CD4-positive, alpha-beta memory T cell (primary cell): ENCODE measurements around the gene GOLGA8T. TPM values are rescaled to one million over a fixed set of nuclear protein-coding genes. Genes with fewer than 3 reads are reported as not detected.
"Not testable (repeated sequence)": the region's sequence is repeated elsewhere in the genome, so short reads cannot be mapped to it uniquely, and the experiment has no call there.

Source experiments
- CTCF ChIA-PET: fragments of 350-600 bp; sonication (Branson Sonifier 250); formaldehyde crosslinking; loops from one replicate; lab custom pipeline; 2021; ENCODE audit warnings: inconsistent platforms; ENCODE audit not compliant: partially characterized antibody; lab: Charles Lee
- POLR2A ChIA-PET: fragments of 350-600 bp; sonication (Branson Sonifier 250); formaldehyde crosslinking; loops from one replicate; lab custom pipeline; 2021; ENCODE audit not compliant: partially characterized antibody; lab: Charles Lee
- DNase-seq, 5 donors: peaks; one replicate each; pipeline versions ENCODE4 v3.0.0 to v3.0.0-alpha.2; 2020 to 2022; ENCODE audit warnings: mixed read lengths in 1 of 5
- H3K27ac ChIP-seq: one replicate; pipeline ENCODE4 v1.7.0; 2013; ENCODE audit warnings: low read depth, low read length
- H3K27me3 ChIP-seq: 2 replicates; pipeline ENCODE4 v1.7.0; 2013; ENCODE audit warnings: mild to moderate bottlenecking, low read length, moderate library complexity; ENCODE audit not compliant: insufficient read depth
- H3K36me3 ChIP-seq: 2 replicates; pipeline ENCODE4 v1.7.0; 2013; ENCODE audit warnings: mild to moderate bottlenecking, low read length, moderate library complexity; ENCODE audit not compliant: insufficient read depth
- H3K4me1 ChIP-seq: 2 replicates; pipeline ENCODE4 v1.7.0; 2013; ENCODE audit warnings: mild to moderate bottlenecking, low read length, moderate library complexity; ENCODE audit not compliant: insufficient read depth
- H3K4me3 ChIP-seq, 2 donors: one replicate each; pipeline ENCODE4 v1.7.0; 2013; ENCODE audit warnings: low read length in 2 of 2, mild to moderate bottlenecking in 1 of 2
- H3K9me3 ChIP-seq, 2 donors: one replicate each; pipeline ENCODE4 v1.7.0; 2013; ENCODE audit warnings: low read length in 2 of 2, control low read depth in 1 of 2; ENCODE audit not compliant: control insufficient read depth in 1 of 2
- H3K27ac Mint-ChIP-seq, 7 donors: one replicate each; pipeline ENCODE4 v1.8.0; 2020 to 2021; ENCODE audit warnings: mixed read lengths in 7 of 7, mild to moderate bottlenecking in 6 of 7, inconsistent platforms in 3 of 7, moderate library complexity in 3 of 7
- H3K27me3 Mint-ChIP-seq, 2 donors: one replicate each; pipeline ENCODE4 v1.8.0; 2020 to 2021; ENCODE audit warnings: mixed read lengths in 2 of 2
- H3K36me3 Mint-ChIP-seq, 2 donors: one replicate each; pipeline ENCODE4 v1.8.0; 2020 to 2021; ENCODE audit warnings: mixed read lengths in 2 of 2, inconsistent platforms in 1 of 2, mild to moderate bottlenecking in 1 of 2
- H3K4me1 Mint-ChIP-seq, 4 donors: one replicate each; pipeline ENCODE4 v1.8.0; 2020 to 2021; ENCODE audit warnings: mixed read lengths in 4 of 4, mild to moderate bottlenecking in 1 of 4
- H3K4me3 Mint-ChIP-seq, 8 donors: one replicate each; pipeline ENCODE4 v1.8.0; 2020 to 2021; ENCODE audit warnings: mixed read lengths in 8 of 8, mild to moderate bottlenecking in 7 of 8, moderate library complexity in 6 of 8, inconsistent platforms in 3 of 8
- H3K9me3 Mint-ChIP-seq, 8 donors: one replicate each; pipeline ENCODE4 v1.8.0; 2020 to 2021; ENCODE audit warnings: mixed read lengths in 8 of 8, mild to moderate bottlenecking in 5 of 8, inconsistent platforms in 3 of 8, moderate library complexity in 1 of 8
- intact Hi-C: fragments of 100-400 bp; cut with micrococcal nuclease; formaldehyde crosslinking; loops from one replicate; pipeline ENCODE4 v1.15.1; 2023
- polyA plus RNA-seq, 2 donors: library from polyadenylated mRNA; unstranded; fragments of 300-500 nt; fragmentation: Illumina TruSeq; gene quantifications; one replicate each; pipeline ENCODE4 v1.2.3, GENCODE V29; 2021
- total RNA-seq, 2 experiments: library from RNA; stranded (reverse); gene quantifications; one replicate each; pipeline ENCODE4 v1.2.3, GENCODE V29; 2021

Gene GOLGA8T
- total and polyA plus RNA-seq, 4 experiments from 2014 or later, result 0.72 TPM; not detected in 3

DNA sequence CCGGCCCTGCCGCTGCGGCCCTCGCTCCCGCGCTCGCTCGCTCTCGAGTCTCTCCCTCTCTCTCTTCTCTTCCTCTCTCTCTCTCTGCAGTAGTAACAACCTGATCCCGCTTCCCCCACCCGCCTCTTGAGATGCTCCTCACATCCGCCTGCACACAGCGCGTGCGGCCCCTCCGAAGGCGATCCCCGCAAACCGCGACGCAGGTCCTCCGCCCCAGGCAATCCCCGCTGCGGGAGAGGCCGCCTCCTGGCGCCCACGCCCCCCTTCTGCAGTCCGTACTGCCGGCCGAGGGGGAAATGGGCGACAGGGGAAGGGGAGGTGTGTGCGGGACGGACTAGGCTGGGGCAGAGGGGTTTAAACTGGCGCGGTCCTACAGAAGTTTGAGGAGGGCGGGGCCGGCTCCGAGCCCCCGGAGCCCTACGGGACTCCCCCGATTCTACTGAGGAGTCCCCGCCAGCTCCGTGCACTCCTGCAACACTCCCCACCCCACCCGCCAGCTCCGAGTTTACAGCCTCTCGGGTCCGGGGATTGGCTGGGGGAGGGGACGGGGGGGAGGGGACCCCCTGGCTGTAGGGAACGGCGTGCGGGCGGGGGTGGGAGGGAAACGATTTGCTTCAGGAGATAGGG is 57.4 kb downstream of the GOLGA8T start:
- H3K9me3 ChIP-seq, H3K9me3 Mint-ChIP-seq, H3K27me3 ChIP-seq, H3K27ac Mint-ChIP-seq, H3K27ac ChIP-seq, H3K4me1 ChIP-seq, POLR2A ChIA-PET, H3K4me3 ChIP-seq, H3K36me3 ChIP-seq, intact Hi-C loops, H3K36me3 Mint-ChIP-seq, H3K4me1 Mint-ChIP-seq, H3K27me3 Mint-ChIP-seq, DNase-seq, CTCF ChIA-PET: not testable (repeated sequence)
- peak overlapping the region in 5 of 8 donors; percentile 25 to 57 (median 51) for H3K4me3 Mint-ChIP-seq

DNA sequence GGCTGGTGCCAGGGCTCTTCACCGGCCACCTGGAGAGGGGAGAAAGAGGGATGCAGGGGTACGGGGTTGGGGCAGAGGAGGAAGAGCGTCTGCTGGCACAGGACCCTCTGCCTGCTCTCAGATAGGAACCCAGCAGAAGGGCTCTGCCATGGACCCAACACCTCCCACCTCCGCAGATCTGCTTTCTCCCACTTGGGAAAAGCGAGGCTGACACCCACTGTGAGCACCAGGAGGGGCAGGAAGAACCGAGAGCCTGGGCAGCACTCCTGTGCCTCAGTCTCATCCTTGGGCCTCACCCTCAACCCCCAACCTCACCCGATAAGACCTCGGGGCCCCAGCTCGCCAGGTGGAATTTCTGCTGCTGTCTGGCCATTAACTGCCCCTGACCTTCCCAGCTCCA is 58.0 kb downstream of the GOLGA8T start:
- POLR2A ChIA-PET, result not testable (repeated sequence)

More for the DNA sequence above, 58.0 kb downstream of the GOLGA8T start:
- H3K9me3 ChIP-seq, H3K27ac Mint-ChIP-seq, H3K27me3 Mint-ChIP-seq, H3K4me1 ChIP-seq, intact Hi-C loops, H3K4me3 Mint-ChIP-seq, H3K27ac ChIP-seq, H3K4me3 ChIP-seq, H3K4me1 Mint-ChIP-seq, H3K36me3 ChIP-seq, CTCF ChIA-PET, DNase-seq, H3K27me3 ChIP-seq, H3K36me3 Mint-ChIP-seq, H3K9me3 Mint-ChIP-seq: not testable (repeated sequence)

Other genes starting within 250 kb of the GOLGA8T start
- gene GOLGA8J, start 52.1 kb upstream of the GOLGA8T start, total RNA-seq, result under 1 TPM in 1 of 2 experiments, not detected in 1; 0.20 TPM
- not detected for gene GOLGA8J, start 52.1 kb upstream of the GOLGA8T start, polyA plus RNA-seq